ENCODE measurements around the gene PAQR9.
A peak's percentile ranks its signal among the peaks of the same experiment; 100 is the strongest.

The PAQR9 gene

GRCh38 chr3:142982038-142982773 is 18.7 kb upstream of the PAQR9 start:
- DNase-seq, result no peak

GRCh38 chr3:142981108-142981507 is 17.6 kb upstream of the PAQR9 start:
- DNase-seq, result no peak

GRCh38 chr3:142977399-142977728 is 13.9 kb upstream of the PAQR9 start:
- DNase-seq, result no peak

- peak in 1 of 2 donors; percentile 32 for DNase-seq
Observed at GRCh38 chr3:142976621-142977398, 13.3 kb upstream of the PAQR9 start.

- DNase-seq, result no peak
Observed at GRCh38 chr3:142975316-142975995, 12.0 kb upstream of the PAQR9 start.

DNA sequence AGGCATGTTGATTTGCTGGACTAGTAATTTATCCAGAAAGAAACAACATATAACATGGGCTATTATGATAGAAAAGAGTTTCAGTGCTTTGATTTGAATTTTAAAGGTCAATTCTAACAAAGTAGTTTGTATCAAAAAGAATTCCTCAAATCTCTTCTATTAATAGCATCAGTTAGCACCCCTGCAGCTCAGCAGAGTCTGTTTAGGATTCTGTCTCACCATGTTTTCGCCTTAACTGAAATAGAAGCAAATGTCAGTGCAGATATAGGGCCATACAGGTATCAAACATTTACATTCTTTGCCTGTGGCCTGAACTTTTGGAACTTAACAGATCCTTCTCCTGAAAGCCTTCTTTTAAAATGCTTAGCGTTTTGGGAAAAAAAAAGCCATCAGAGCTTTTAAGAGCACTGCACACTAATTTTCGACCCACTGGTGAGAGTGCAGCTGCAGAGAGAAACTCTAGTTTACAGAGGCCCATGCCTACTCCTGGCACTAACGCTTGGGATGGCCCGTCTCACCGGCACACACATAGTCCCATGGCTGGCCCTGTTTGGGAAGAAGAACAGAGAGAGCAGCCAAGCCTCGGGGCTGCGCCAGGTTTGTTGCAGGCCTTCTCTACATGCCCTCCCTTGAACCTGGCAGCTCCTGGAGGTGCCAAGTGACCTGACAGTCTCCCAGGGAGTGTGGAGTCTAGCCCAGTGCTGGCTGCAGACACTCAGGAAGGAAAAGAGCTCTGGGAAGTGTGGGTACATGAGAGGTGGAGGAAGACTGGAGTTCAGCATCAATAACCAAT is 9.9 kb upstream of the PAQR9 start:
- DNase-seq, result no peak

DNA sequence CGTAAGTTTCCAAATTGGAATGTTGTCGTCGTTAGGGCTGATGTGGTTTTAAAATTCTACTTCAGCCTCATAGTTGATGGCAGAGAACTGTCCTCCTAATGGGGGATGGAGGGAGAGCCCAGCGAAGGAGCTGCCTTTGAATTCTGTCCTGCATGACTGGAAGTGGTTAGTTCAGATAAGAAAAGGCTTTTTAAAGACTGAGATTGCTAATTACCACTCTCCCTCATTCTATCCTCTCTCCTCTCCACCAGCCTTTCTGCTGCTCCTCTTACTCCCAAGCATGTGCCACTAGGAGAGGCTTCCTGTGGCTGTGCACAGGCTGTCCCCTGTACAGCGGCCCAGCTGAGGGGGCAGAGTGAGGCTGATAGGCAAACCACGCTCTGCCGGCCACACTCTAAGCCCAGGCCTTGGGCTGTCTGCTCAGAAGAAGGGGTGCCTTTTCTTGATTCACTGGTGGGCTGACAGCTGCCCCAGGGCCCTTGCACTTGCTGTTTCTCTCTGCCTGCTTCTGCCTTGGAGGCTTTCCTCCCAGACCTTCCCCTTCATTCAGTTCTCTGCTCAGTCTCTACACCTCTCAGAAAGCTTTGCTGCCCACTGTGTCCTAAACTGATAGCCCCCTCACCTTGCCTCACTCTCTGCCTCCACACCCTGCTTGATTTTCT is 8.7 kb upstream of the PAQR9 start:
- no peak for DNase-seq

DNA sequence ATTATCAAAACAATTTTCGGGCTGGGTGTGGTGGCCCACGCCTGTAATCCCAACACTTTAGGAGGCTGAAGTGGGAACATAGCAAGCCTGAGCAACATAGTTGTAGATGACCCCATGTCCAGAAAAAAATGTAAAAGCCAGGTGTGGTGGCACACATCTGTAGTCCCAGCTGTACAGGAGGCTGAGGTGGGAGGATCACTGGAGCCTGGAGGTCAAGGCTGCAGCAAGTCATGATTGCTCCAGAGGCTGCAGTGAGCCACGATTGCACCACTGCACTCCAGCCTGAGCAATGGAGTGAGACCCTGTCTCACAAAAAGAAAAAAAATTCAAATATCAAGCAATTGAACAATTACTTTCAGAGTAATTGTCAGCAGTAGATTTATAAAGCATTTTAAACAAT is 8.0 kb upstream of the PAQR9 start:
- no peak for DNase-seq

GRCh38 chr3:142968319-142969025 is 5.0 kb upstream of the PAQR9 start:
- DNase-seq, result no peak

DNA sequence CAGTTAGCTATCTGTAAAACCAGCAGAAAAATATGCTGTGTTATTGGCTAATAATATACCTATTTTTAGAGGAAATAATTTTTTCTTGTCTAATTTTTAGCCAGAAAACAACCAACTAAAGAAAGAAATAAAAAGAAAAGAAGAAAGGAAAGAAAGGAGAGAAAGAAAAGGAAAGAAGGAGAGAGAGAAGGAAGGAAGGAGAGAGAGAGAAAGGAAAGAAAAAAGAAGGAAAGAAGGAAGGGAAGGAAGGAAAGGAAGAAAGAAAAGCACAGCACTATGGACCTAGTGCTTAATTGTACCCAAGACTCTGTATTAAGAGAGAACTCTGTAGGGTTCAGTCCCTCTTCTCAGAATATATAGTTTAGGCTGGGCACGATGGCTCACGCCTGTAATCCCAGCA is 3.3 kb upstream of the PAQR9 start:
- no peak for DNase-seq

DNA sequence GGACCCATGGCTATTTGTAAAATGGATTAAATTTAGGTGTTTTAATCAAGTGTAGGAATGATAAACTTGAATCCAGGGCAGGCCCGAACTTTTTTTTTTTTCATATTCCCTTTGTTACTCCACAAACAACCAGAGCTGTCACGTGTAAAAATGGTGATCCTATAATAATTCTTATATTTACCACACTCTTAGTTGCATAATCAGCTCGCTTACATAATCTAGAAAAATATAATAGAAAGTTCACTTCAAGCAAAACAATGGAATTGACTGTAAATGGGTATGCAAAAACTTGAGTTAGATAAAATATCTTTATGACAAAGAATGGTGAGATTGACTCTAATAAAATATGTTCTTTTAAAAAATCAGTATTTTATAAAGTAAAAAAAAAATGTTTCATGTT is 2.1 kb upstream of the PAQR9 start:
- no peak for DNase-seq

GRCh38 chr3:142963234-142963515 is 299 bp downstream of the PAQR9 start:
- no peak for DNase-seq

DNA sequence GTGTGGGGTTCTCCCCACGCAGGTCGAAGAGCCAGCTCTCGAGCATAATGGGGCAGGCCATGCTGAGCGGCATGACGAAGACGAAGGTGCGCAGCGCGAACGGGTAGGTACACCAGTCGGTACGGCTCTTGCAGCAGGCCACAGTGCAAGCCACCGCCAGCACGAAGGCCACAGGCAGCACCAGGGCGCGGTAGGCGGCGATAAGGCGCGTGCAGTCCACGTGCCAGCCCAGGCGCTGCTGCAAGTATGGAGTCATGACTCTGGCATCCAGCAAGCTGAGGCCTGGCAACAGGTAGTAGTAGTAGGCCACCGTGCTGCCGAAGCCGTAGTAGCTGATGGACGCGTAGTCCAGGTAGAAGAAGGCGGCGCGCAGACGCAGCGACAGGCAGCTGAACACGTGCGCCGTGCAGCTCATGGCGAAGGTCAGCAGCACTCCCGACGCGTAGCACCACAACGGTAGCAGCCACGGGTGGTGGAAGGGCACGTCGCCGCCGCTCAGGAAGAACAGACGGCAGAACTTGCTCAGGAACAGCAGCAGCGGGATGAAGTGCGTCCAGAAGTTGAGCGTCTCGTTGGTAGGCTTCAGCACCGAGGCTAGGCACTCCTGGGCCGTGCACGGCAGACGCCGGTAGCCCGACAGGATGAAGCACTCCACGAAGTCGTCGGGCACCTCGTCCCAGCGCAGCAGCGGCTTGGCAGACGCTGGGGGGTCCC is 797 bp downstream of the PAQR9 start:
- no peak for DNase-seq

DNA sequence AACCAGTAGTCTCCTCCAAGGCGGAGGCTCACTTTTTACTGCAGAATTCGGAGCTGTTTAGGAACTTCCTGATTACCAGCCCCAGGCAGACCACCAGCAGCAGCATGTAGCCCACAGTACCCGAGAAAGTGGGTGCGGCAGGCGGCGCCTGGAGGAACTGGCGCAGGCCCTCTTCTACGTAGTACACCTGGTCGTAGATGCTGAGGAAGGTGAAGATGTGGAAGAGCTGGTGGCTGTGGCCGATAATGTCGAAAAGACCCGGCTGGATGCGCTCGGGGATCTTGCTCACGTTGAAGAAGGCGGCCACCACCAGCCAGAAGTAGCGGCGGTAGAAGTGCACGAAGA is 1.3 kb downstream of the PAQR9 start:
- no peak for DNase-seq

DNA sequence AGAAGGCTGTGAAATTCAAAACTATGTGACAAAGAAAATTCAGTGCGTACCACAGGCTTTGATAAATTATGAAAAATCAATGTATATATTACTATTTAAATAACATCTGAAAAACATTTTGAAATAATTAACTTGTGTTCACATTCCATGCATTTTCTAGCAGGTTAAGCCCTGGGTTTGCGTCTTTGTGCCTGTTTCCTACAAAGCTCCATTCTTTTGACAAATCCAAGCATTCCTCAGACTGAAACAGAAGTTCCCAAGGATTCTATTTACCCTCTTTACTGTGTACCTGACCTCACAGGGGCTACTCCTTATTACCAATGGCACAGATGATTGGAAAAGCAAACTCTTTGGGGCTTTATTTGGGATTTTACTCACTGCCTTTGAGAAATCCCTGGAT is 1.9 kb downstream of the PAQR9 start:
- no peak for DNase-seq

- DNase-seq, result no peak
Observed at GRCh38 chr3:142960322-142960850, 3.1 kb downstream of the PAQR9 start.

- DNase-seq, result no peak
Observed at GRCh38 chr3:142958707-142959106, 4.8 kb downstream of the PAQR9 start.

DNA sequence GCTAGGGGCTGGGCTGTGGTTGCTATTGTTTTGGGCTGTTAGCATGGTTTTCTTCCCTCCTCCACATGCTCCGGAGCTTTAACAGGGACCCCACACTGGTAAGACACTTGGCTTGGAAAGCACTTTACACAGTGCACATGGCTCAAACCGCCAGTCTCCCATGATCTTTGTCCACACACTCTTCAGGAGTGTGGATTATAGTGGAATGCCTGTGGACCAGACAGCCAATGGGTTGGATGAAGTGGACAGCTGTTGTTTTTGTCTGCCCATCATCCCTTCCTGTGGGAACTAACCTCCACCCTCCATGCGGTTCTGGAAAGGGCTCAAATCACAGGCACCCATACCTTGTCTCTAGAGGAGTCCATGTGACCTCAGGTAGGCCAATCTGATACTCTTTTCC is 10.0 kb downstream of the PAQR9 start:
- DNase-seq, result no peak

DNA sequence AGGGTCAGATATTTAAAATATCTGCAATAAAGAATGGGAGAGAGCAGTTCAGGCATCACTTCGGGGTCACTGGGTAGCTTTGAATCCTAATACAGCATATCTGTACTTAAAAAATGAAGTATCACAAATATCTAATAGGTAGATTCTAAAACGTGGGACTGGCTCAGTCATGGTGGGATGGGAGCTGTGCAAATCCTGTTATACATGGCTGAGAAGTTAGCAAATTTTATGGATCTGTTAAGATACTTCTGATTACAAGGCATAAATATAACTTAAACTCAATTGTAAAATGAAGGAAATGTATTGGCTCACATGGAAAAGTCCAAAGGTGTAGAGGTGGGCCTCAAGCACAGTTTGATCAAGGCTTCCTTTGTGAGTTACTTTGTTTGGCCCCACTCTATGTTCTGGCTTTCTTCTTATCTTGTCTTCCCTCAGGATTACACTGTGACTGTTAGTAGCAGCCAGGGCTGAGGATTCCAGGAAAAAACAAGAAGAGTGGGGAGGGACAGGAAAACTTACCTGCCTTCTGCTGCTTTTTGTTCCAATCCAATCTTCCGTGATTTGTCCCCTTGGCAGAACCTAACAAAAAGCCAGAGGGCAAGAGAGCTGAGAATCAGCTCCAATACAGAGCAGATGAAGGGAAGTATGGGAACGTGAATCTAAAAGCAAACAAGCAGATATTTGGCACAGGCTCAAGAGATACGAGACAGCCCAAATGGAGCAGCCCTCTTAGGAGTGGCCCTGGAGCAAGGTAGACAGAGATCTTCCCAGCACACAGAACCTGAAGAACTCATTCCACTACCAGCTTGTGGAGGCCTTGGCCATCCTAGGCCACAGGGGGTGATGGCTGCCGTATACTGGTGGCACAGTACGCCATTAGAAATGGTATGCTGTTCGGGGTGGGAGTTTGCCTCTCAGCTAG is 10.9 kb downstream of the PAQR9 start:
- DNase-seq, result no peak

DNA sequence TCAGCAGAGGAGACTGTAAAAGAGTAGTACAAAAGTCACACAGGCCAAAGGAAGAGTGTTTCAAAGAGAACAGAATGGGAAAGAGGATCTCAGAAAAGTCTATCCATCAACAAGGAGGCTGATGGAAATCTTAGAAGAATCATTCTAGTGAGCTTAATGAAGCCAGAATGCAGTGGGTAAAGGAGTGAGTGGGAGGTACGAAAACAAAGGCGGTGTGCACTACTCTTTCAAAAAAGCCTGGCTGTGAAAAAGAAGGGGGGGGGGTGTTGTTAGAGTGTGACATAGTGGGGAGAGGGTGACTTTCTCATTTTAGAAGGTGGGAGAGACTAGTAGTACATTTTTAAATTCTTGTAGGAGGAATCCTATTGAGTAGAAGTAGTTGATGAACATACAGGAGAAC is 11.7 kb downstream of the PAQR9 start:
- no peak for DNase-seq
